NOMO-1 (cell line): Measurements from ENCODE around the gene MCTP2.

Source experiments
- DNase-seq, 2 experiments: peaks; one replicate each; lab custom pipeline; 2025; ENCODE audit not compliant: unreplicated experiment in 2 of 2; lab: John Stamatoyannopoulos, UW

The MCTP2 gene

GRCh38 chr15:94293411-94294402 lies 62.3 kb downstream of the MCTP2 start:
- DNase-seq: no peak

GRCh38 chr15:94294556-94294955 lies 63.2 kb downstream of the MCTP2 start:
- no peak for DNase-seq

GRCh38 chr15:94295275-94295674 lies 63.9 kb downstream of the MCTP2 start:
- DNase-seq: no peak

- DNase-seq: no peak
Measured at GRCh38 chr15:94296717-94297116, 65.4 kb downstream of the MCTP2 start.

- peak in 1 of 2 experiments; percentile 31 for DNase-seq
Measured at GRCh38 chr15:94297558-94297957, 66.2 kb downstream of the MCTP2 start.

- DNase-seq: no peak
Measured at GRCh38 chr15:94298364-94298763, 67.0 kb downstream of the MCTP2 start.

GRCh38 chr15:94300612-94301011 lies 69.3 kb downstream of the MCTP2 start:
- DNase-seq: no peak

- no peak for DNase-seq
Measured at GRCh38 chr15:94305133-94305532, 73.8 kb downstream of the MCTP2 start.

GRCh38 chr15:94306700-94307650 lies 75.6 kb downstream of the MCTP2 start:
- DNase-seq: peak in 1 of 2 experiments; percentile 25

- no peak for DNase-seq
Measured at GRCh38 chr15:94312946-94313345, 81.6 kb downstream of the MCTP2 start.

- no peak for DNase-seq
Measured at GRCh38 chr15:94314639-94315038, 83.3 kb downstream of the MCTP2 start.

- DNase-seq: no peak
Measured at GRCh38 chr15:94317211-94317610, 85.8 kb downstream of the MCTP2 start.

- peak; percentile 35 to 76 for DNase-seq
Measured at GRCh38 chr15:94322141-94322540, 90.8 kb downstream of the MCTP2 start.

GRCh38 chr15:94323076-94323475 lies 91.7 kb downstream of the MCTP2 start:
- DNase-seq: no peak

- DNase-seq: peak; percentile 61 to 76
Measured at GRCh38 chr15:94324117-94324826, 92.9 kb downstream of the MCTP2 start.

GRCh38 chr15:94324835-94325767 lies 93.7 kb downstream of the MCTP2 start:
- DNase-seq: no peak

GRCh38 chr15:94327356-94327936 lies 96.1 kb downstream of the MCTP2 start:
- peak in 1 of 2 experiments; percentile 37 for DNase-seq

- no peak for DNase-seq
Measured at GRCh38 chr15:94331731-94332130, 100.4 kb downstream of the MCTP2 start.

- no peak for DNase-seq
Measured at GRCh38 chr15:94335616-94336015, 104.3 kb downstream of the MCTP2 start.
